ENCODE data around the gene HOXA13.

DNA sequence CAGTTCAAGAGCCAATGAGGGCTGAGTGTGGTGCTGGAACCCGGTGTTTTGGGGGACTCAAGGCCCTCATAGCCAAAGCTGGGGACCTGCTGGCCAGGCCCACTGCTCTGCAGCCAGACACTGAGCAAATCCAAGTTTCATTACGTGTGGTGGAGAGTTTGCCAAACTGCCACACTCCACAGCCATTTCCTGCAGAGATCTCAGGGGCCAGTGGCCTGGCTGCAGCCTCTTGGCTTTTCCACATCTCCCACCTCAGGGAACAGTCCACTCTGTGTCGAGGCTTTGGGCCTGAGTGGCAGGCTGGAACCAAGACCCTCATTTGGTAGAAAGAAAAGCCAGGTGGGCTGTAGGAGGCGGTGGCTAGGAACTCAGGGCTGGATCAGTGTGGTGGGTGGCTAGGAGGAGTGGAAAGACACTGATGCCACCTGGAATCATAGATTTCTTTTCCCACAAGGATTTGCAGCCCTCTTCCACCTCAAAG lies 18.1 kb downstream of the HOXA13 start:
- TF ChIP-seq ZNF274 (IDR thresholded peaks at IDR 0.05; ENCODE audit: low read depth, low read length) = no peak
- TF ChIP-seq YY1 (IDR thresholded peaks at IDR 0.05; ENCODE audit: insufficient read depth, insufficient read length) = no peak
